HG03095 (cell line): ENCODE results near the gene PITPNB.

Experiments used
- ATAC-seq: cut with Tn5 transposase; IDR thresholded peaks from one replicate; pipeline ENCODE4 v1.9.1; 2021; ENCODE audit warnings: moderate library complexity; ENCODE audit not compliant: unreplicated experiment

PITPNB gene

DNA sequence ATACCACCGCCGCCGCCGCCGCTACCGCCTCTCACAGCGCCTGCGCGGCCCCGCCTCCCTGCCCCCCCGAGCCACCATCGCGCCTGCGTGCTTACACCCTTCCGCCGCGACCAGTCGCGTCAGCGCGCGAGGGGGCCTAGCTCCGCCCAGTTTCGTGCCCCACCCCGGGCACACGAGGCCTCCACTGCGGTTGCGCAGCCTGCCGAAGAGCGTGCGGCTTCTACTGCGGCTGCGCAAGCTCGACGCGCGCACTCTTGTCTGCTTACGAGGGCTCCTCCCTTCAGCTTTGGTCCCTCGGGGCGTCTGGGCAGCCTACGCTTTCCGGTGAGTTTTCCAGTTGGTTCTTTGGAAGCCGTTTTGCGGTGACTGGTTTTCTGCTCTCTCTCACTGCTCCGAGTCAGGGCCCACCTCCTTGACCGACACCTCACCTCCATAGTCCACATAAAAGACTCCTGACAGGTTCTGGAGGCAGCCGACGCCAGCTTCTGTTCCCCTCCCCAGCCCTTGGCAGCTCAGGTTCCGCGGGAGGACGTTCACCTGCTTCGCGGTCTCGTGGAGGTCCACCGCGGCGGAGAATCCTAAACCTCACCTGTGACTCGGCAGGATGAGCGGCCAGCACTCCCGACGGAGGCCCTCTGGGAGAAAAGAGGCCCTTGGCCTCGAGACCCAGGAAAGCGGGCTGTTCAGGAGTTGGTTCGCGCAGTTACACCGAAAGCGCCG, at the start of gene PITPNB:
Gene PITPNB (minus strand): TSS at position 35 of the 720 bp plus-strand sequence. CDS start 65 bp downstream, outside the sequence.
- peak; percentile 72 for ATAC-seq

DNA sequence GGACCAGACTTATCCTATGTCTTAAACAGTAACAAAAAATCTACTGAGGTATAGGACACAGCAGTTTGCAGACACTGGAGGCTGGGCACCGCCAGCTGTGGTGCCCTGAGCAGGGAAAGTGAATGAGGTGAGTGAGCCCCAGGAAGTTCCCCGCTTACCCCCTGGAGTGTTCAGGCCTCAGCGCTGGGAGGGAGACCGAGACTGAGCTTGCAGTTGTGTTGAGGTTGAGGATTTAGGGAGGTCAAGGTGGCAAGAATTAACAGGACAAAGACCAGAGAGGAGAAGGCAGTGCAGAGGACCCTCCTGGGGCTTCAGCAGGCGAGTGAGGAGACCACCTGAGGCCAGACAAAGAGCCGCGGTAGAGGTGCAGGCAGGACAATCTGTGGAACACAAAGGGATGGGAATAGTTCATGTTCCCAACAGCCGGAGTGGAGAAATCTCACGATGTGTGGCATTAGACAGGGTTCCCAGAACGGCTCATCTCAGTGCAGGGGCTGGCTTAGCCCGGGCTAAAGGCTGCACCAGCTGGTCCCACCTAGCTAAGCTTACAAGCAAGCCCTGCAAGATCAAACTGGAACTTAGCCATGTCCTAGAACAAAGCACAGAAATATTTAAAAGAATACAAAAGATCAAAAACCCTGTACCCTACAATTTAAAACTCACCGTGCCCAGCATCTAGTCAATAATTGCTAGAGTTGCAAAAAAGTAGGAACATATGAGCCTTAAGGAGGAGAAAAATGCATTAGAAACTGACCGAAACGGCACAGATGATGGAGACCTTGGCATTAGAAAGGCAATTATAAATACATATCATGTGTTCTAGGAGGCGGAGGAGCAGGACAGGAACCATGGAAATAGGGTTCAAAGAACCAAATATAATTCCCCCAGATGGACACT, 47.4 kb upstream of the PITPNB start:
- ATAC-seq: no peak

DNA sequence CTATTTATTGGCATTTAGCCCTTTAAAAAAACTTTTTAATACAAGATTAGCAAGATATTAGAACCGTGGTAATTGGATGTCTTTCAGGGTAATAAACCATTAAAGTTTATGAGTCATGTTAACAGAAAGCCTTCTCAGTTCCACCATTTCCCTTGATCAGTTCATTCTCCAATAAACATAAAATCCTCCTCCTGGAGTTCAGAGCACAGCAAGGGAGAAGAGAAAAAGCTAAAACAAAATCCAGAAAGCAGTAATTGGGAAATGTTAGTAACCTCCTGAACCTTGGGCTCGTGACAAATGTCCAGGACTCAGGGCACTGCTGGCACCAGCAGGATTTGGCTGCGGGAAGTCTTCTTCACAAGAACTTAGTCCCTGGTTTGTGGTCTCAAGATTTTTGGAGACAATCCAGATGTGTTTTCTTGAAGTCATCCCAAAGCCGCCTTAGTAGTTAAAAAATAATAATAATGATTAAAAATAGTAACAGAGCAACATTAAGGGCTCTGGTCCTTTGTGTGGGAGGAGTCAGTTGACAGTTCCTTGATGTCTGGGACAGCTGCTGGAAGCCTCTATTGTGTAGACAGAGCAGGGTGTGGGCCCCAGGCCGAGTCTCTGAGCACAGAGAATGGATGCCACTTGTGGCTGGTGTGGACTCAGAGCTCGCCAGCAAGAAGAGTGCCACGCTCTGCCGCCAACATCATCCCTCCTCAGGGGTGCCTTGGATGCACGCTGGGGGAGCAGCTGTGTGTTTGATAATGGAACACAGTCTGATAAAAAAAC, 43.4 kb upstream of the PITPNB start:
- no peak for ATAC-seq

DNA sequence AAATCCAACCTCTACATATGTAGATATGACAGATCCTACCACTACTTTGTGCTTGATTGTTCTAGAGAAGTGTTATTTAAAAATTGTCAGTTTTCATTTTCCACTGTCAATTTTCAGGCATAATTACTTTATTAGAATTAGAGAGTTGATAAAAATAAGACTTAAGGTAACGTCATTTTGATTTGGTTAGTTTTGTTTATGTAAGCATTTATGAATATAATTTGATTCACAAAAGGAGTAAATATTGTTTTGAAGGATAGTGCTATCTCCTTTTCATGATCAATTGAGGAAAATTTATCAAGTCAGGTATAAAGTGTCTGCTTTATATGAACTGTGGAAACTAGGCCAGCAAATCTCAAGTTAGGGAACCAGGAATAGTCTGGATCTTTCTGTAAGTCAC, 42.6 kb upstream of the PITPNB start:
- no peak for ATAC-seq

DNA sequence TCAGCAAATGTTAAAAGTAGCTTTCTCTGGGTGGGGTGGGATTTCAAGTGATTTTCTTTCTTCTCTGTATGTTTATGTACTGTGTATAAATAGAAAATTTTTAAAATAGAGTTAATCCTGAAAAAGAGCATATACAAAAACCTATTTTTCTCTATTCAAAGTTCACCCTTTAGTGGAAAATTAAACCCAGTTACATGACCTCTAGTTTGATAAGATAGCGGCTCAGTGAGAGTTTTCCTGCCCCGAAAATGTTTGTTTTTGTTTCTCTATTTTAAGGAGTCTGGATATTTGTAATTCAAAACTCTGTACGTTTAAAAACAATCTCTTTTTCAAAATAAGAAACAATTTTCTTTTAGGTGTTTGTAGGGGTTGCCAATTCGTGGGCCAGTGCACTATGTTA, 42.1 kb upstream of the PITPNB start:
- ATAC-seq: no peak

DNA sequence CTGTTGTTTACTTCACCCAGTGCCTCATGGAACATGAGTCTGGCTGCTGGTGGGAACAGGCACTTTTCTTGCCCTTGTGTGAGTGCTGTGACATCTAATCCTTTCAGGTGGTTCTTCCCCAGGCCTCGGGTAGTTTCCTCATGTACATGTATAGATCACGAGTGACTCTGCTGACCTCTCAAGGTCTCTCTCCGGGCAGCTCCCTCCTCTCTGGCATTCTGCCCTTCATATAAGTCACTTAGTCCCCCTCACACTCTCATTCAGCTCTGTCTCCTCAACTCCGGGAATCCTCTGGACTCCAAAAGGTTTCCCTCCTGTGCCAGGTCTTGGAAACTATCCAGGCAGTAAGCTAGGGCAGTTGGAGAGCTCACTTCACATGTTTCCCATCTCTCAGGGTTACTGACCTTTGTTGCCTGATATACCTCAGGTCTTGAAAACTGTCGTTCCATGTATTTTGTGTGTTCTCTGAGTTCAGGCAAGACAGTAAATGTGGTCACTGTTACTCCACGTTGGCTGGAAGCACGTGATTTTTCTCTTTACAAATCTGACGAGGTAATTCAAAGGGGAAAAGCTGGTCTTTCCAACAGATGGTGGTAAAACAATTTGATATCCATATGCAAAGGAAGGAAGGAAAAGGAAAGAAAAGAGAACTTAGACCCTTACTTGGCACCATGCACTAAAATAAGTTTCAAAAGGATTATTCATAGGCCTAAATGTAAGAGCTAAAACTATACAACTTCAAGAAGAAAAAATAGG, 40.5 kb upstream of the PITPNB start:
- no peak for ATAC-seq

DNA sequence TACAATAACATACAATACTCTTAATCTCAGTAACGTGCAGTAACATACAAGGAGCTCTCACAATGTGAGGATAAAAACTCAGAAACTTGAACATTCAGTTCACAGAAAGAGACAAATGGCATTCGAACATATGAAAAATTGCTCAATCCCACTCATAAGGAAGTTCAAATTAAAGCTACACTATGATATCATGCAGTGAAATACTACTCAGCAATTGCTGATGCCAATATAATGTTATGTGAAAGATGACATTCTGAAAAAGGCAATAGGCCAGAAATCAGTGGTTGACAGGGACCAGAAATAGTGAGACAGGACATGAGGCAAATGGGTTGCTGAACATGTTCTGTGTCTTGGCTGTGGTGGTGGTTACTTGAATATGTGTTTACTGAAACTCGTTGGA, 33.7 kb upstream of the PITPNB start:
- ATAC-seq: no peak

DNA sequence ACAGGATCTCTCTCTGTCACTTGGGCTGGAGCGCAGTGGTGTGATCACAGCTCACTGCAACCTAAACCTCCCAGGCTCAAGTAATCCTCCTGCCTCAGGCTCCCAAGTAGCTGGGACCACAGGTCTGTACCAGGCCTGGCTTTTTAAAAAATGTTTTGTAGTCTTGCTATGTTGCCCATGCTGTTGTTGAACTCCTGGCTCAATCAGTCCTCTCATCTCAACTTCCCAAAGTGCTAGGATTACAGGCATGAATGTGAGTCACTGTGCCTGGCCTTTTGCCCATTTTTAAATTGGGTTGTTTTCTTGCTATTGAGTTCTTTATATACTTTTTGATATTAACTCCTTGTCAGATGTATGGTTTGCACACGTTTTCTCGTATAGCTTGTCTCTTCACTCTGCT, 33.0 kb upstream of the PITPNB start:
- no peak for ATAC-seq

DNA sequence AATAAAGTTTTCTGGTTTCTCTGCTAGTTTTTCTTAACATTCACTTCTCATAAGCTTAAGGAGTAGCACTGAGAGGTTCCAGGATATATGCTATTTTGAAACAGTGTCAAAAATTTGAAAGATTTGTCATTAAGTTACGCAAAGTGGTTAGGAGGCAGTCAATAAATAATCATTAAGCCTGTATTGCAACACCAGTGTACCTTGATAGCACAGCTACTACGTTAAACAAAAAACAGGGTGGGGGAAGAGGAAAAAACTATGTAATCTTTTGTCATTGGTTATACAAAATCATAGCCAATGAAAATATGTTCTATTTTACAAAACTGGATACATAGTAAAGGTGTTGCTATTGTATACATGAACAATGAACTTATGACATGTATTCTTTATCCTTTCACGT, 30.4 kb upstream of the PITPNB start:
- no peak for ATAC-seq

DNA sequence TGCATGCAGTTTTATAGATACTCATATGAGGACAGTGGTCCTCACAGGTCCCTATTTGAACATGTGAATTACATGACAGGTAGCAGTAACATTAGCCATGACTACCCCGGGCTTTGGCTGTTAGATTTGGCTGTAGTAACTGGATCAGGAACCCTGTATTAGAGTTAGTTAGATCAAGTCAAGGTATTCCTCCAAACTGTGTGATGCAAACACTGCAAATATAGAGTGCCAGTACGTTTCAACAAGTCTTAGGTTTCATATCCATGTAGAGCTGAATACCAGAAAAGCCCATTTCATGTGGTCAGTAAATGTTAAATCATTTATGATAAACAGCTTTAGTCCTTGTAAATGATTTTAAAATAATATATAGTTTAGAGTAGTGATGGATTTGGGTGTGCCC, 29.5 kb upstream of the PITPNB start:
- no peak for ATAC-seq

DNA sequence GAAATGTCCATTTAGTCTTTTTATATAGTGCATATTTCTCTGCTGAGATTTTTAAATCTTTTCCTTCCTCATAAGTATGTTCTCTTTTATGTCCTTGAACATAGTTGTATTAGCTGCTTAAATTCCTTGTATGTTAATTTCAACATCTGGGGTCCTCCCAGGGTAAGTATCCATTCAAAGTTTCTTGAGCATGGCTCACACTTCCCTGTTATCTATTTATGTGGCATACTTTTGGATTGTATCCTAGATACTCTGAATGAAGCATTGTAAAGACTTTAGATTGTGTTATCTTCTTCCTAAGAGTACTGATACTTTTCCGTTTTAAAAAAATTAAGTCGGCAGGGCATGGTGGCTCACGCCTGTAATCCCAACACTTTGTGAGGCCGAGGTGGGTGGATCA, 28.4 kb upstream of the PITPNB start:
- no peak for ATAC-seq

DNA sequence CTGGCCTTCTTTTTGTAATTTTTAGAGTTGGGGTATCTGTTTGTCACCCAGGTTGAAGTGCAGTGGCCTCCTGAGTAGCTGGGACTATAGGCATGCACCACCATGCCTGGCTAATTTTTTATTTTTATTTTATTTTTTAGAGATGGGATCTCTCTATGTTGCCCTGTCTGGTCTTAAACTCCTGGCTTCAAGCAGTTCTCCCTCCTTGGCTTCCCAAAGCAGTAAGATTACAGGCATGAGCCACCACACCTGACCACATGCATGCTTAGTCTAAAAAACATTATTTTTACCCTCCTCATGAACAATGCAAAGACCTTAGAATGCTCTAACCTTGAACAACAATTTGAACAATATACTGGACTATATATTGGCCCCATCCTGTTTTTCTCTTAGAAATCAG, 22.1 kb upstream of the PITPNB start:
- no peak for ATAC-seq

DNA sequence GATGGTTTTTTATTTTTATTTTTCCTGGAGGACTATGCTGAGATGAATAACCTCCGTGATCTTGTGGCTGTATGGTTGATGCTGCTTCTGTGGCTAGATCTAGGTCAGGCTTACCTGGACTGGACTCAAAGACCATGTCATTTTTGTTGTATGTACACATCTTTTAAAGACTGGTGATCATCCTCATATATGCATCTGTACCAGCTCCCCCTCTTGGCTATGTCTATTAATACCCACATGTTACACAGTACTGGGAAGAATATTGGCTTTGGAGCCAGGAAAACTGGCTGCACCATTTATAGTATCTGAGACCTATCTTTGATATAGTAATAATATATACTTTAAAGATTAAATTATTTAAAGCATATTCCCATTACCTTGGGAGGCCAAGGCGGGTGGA, 18.4 kb upstream of the PITPNB start:
- no peak for ATAC-seq

DNA sequence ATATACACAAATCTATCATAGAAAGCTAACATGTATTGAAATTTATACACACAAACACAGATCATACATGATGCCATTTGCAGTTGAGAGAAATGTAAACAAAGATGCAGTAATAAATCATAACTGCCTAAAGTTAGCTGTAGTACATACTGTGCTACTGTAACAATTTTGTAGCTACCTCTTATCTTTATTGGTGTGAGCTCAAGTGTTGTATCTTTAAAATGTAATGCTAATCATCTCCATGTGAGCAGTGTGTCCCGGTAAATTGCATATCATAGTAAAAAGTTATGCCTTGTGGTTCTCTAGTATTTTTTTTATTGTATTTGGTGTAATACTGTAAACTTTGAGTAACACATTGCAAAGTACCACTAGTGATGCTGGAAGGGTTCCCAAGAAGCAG, 16.8 kb upstream of the PITPNB start:
- no peak for ATAC-seq

DNA sequence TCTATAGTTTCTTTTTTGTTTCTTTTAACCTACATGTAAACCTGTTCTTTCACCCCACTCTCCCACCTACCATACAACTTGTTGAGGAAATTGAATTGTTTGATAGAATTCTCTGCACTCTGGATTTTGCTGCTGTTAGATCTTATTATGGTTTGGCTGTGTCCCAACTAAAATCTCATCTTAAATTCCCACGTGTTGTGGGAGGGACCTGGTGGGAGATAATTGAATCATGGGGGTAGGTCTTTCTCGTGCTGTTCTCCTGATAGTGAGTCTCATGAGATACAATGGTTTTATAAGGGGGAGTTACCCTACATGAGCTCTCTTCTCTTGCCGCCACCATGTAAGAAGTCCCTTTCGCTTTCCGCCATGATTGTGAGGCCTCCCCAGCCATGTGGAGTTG, 15.0 kb upstream of the PITPNB start:
- no peak for ATAC-seq

DNA sequence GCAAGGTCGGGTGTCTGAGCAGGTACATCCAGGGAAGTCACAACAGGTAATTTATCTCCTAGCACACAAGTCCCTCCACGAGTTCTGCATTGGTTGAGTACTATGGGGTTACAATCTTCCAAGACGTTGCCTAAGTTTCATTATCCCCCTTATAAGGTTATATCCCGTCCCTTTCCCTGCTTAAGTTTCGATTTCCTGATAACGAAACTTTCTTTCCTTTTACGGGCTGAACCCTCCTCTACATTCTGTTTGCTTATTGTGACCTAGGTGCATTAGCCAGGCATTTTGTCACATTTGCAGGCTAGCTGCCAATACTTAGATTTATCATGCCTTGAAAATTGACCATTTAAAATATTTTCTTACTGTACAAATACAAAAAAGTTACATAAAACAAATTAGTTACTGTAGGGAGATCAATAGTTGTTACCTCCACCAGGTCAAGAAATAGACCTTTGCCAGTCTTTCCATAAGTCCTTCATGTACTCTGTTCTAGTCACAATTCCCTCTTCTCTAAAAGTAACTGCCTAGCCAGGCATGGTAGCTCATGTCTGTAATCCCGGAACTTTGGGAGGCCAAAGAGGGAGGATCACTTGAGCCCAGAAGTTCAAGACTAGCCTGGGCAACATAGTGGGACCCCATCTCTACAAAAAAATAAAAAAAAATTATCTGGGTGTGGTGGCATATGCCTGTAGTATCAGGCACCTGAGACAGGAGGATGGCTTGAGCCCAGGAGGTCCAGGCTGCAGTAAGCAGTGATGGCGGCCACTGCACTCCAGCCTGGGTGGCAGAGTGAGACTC, 14.3 kb upstream of the PITPNB start:
- no peak for ATAC-seq

DNA sequence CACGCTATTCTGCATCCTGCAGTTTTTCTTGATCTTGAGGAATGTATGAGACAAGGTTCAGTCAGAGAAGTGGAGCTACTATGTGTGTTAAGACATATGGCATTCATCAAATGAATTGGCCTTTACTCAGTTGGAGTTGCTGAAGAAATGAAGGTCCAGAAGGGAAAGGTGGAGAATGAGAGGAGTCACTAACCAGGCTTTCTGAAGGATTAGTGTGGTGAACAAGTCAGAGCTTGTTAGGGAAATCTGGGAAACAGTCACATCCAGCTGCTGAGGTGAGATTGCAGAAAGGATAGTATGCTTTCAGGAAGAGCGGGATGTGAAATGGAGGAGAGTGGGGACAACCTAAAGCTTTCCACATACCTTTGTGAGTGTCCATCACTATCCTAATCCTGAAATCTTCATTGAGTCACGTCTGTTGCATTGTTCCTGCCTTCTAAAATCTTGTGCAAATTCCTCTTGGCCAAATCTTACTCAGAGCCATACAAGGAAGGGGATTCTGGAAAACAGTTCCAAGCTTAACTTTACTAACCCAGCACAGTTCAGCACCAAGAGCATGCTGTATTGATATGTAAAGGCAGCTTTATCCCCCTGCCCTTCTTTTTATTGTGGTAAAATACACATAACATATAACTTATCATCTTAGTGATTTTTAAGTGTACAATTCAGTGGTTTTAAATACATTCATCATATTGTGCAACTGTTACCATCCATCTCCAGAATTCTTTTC, 11.4 kb upstream of the PITPNB start:
- no peak for ATAC-seq

DNA sequence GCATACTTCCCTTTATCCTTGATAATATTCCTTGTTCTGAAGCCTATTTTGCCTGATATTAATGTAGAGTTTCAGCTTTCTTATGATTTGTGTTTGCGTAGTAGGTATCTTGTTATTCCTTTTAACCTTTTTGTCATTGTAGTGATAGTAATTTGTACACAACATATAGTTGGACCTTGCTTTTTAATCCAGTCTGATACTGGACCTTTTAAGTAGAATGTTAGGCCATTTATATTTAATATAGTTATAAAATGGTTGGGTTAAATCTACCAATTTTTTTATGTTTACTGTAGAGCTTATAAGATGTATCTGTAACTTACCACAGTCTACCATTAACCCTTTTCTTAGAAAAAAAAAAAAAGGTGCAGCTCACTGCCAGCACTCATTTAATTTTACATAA, 8.6 kb upstream of the PITPNB start:
- no peak for ATAC-seq

DNA sequence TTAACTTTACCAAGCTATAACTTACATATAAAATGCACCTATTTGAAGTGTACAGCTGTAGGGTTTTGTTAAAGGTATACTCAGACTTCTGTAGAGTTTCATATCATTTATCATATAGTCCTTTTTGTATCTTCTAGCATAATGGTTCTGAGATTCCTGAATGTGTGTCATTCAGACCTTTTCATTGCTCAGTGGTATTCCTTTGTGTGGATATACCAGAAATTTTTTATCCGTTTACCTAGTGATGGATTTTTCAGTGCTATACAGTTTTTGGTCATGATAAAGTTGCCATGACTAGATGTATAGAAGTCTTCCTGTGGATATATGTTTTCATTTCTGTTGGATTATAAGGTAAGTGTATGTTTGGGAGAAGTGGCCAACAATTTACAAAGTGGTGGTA, 6.3 kb upstream of the PITPNB start:
- no peak for ATAC-seq
